NT2/D1 (cell line): ENCODE results near the gene SIM2.

Experiments
- SUZ12 ChIP-seq: IDR thresholded peaks from 2 replicates; pipeline ENCODE4 v1.6.1; 2011; ENCODE audit not compliant: insufficient read length, insufficient read depth; ENCODE audit errors: extremely low read depth
- YY1 ChIP-seq: IDR thresholded peaks from 2 replicates; pipeline ENCODE4 v1.6.1; 2011; ENCODE audit not compliant: insufficient read length, insufficient read depth
- ZNF274 ChIP-seq: IDR thresholded peaks from 2 replicates; pipeline ENCODE4 v1.6.1; 2011; ENCODE audit warnings: mild to moderate bottlenecking, low read depth, low read length

GRCh38 chr21:36694593-36695282 is 4.2 kb upstream of the SIM2 start:
- no peak for TF ChIP-seq ZNF274
- TF ChIP-seq YY1: no peak
- no peak for TF ChIP-seq SUZ12
